HG03354 (cell line): ENCODE results near the gene ACTRT2.

Experiments
- ATAC-seq: cut with Tn5 transposase; IDR thresholded peaks from one replicate; pipeline ENCODE4 v1.9.1; 2021; ENCODE audit warnings: mild to moderate bottlenecking; ENCODE audit not compliant: unreplicated experiment, poor library complexity, severe bottlenecking

ACTRT2 gene

GRCh38 chr1:3021233-3021671, at the start of gene ACTRT2:
Gene ACTRT2 (plus strand): TSS chr1:3021467. CDS start chr1:3021687, 220 bp downstream.
- no peak for ATAC-seq

GRCh38 chr1:2971609-2972008, 49.7 kb upstream of the ACTRT2 start:
- no peak for ATAC-seq

DNA sequence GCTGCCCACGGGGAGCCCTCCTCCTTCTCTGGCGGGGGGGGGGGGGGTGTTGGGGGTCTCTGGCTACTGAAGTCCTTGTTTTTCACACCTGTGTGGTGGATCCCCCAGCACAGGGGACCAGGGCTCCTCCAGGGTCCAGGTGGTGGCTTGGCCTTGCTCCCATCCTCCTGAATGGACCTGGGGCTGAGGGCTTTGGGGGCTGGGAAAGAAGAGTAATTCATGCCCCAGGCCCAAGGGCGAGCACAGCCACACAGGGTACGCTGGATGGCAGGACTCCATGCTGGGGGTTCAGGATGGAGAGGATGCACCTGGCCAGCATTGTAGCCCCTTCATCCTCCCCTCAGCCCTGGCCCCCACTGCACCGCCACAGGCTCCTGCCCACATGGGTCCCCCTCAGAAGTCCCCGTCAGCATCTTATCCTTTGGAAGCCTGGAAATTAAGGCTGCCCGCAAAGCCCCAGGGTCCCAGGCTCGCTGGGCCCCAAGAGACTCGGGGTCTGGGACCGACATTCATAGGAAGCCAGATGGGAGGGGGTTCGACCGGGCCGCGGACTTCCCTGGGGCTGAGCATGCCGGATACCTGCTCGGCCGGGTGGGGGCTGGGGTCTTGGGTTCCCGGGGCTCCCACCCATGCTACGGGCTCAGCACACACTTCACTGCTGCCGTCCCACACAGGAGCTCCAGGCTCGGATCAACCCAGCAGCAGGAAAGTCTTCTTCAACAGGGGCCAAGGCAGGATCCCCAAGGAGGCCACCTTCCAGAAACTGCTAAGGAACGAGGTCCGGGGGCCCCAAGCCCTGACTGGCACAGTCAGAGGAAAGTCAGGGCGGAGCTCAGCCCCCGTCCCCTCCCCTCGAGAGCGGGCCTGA, 49.0 kb upstream of the ACTRT2 start:
- no peak for ATAC-seq

DNA sequence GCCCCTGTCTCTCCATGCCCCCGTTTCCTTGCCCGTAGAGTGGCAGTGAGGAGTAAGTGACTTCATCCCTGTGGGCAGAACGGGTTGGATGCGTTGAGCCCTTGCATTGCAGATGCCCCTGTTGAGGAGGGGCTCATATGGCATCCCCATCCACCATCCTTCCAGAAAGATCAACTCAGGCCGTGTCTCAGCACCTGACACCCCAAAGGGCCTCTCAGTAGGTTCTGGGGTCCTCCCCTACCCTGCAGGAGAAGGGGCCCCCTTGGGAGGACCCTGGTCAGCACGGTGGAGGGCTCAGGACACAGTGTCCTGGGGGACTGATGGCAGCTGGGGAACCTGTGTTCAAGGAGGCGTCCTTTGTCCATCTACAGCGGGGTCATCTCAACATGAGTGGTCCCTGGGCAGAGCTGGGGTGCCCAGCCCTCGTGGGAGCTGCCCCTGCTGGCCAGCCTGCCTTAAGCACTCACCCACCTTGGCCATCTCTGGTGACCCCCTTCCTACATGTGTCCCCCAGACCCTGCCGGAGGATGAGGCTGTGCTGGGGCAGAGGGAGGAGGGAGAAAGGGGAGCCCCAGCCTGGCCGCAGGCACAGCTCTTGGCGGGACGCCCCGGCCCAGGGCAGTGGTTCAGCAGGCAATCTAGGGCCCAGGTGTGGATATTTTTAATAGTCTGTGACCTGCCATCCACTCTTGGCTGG, 48.2 kb upstream of the ACTRT2 start:
- no peak for ATAC-seq

DNA sequence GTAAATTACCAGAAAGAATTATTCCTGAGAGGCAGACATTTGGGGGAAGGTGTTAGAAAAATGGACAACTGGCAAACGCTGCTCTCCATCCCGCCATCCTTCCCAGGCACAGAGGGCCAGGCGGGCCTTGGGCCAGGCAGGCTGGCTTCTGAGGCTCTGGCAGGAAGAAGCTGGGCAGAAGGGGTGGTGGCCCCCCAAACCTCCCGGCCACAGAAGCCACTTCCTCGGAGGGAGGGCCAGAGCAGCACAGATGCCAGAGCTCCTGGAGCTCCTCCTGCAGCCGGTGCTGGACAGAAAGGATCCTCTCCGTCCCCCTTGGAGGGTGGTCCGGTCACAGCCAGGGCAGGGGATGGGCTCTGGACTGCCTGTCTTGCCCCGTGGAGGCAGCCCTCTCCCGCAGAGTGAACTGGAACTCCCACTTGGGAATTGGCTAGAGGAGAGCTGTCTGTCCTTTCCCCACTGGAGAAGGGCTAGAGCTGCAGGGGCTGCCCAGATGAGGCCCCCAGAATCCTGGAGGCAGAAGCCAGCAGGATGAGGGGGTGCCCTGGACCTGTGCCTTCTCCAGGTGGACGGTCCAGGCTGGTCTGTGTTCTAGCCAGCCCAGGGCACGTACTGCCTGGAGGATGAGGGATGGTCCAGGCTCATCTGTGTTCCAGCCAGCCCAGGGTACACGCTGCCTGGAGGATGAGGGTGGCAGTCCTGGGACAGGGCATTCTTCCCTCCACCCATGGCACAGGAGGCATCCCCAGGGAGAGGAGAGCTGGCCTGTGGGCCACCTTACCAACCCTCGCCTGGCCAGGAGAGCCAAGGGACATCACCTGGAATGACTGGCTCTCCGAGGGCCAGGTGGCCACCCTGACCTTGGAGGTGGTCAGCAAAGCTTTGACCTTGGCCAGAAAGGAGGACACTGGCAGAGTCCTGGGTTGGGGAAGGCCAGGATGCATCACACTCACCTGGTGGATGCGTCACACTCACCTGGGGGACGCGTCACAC, 47.4 kb upstream of the ACTRT2 start:
- no peak for ATAC-seq

DNA sequence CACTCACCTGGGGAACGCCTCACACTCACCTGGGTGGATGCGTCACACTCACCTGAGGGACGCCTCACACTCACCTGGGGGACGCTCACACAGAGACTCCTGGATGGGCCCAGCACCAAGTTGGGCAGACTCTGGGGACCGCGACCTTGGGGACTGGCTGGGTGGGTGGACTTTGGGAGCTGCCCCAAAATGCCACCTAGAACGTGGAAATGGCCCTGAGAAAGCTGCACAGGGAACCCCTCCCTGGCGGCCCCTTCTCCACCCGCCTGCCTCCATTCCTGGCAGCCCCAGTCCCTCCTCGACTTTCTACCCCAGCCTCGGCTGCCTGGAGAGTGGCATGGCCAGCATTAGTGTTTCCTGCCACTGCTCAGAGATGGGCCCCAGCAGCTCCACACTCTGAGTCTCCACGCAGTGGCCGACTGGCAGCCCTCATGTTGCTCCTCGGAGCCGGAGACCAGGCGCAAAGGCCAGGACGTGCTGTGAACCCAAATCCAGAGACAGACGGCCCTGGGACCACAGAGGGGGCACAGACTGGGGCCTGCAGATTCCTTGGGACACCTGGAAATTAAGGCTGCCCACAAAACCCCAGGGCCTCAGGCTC, 46.5 kb upstream of the ACTRT2 start:
- no peak for ATAC-seq

DNA sequence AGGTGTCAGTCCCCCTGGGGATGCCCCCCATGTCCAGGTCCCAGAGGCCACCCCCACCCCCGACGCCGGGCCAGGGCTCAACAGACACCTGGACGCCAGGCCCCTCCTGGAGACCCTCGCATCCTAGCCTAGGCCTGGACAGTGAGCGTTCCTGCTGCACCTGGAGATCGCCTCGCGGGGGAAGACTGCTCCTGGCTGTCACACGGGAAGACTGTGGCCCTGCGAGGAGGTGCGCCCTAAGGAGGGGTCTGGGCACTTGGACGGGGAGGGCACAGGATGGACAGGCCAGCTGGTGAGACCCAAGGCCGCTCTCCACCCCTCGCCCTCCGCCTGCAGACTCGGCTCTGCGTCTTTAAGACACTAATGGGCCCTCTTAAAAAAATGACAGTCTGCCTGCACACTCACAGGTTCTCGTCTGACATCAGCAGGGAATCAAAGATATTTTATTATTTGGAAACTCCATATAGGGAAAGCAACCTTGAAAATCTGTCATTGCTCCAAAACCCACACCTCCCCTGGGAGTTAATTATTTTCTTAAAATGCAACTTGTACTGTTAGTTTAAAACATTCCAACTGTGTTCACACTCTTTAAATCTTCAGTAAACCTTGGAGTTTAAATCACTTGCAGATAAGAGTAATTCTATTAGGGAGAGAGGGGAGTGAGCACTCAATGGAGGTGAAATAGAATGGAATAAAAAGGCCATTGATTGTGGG, 45.6 kb upstream of the ACTRT2 start:
- no peak for ATAC-seq

- ATAC-seq: no peak
Observed at GRCh38 chr1:2976180-2976562, 45.1 kb upstream of the ACTRT2 start.

DNA sequence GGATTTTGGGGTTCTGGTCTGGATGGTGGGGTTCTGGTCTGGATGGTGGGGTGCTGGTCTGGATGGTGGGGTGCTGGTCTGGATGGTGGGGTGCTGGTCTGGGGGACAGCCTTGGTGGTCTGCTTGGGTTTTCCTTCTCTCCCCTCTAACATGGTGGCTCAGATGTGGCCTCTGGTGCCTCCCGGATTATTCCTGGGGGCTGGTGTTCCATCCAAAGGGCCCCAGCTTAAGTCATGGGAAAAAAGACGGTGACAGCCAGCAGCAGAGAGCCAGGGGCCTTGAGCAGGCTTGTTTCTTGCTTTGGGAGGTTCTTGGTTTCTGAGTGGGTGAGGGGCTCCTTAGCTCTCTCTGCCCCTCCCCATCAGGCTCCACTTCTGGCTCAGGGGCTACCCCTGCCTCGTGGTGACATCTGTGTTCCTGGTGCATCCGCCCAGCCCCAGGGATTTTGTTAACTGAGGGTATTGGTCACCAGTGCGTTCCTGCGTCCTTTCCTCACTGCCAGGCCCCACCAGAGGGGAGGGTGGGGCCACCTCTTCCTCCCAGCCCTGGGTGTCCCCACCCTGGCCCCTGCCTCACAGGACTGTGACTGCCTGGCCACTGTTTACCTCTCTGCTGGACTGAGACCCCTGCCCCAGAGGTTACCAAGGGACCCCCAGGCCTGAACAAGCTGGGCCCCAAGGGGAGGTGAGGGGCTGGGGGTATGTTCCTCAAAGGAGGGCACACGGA, 43.2 kb upstream of the ACTRT2 start:
- ATAC-seq: no peak

DNA sequence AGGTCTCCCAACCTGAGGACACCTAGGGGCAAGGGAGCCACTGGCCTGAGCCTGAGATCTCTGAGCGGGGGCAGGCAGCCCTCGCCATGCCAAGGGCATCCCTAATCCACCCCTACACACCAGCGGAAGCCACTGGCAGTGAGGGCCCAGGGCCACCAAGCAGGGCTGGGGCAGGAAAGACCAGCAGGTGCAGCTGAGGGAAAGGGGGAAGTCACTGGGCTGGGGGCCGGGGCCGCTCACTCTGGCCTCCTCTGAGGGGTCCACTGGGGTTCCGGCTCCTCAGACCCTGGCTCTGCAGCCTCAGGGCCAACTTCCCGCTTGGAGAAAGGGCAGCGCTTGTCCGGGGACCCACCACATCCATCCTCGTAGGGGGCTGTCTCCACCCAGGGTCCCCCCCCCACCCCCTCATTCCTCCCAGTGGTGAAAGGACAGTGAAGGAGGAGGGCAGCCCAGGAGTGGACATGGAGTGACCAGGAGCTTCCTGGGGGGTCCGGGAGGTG, 42.5 kb upstream of the ACTRT2 start:
- ATAC-seq: no peak

- no peak for ATAC-seq
Observed at GRCh38 chr1:2979191-2980072, 41.8 kb upstream of the ACTRT2 start.

- ATAC-seq: no peak
Observed at GRCh38 chr1:2980073-2980791, 41.0 kb upstream of the ACTRT2 start.

DNA sequence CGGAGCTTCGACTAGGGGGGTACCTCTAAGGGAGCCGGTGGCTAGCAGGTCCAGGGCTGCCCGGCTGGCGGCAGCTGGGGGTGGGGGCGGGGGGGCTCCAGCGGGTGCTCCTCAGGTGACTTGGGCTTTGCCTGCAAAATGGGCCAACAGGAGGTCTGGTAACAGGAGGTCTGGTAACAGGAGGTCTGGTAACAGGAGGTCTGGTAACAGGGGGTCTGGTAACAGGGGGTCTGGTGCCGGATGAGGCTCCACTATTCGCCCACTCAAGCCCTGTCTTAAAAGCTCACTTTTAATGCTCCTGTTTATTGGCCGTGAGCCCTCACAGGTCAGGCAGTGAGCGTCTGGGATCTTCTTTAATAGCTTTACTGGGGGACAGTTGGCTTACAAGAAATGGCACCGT, 40.4 kb upstream of the ACTRT2 start:
- ATAC-seq: no peak

GRCh38 chr1:2981388-2981787, 39.9 kb upstream of the ACTRT2 start:
- ATAC-seq: no peak

DNA sequence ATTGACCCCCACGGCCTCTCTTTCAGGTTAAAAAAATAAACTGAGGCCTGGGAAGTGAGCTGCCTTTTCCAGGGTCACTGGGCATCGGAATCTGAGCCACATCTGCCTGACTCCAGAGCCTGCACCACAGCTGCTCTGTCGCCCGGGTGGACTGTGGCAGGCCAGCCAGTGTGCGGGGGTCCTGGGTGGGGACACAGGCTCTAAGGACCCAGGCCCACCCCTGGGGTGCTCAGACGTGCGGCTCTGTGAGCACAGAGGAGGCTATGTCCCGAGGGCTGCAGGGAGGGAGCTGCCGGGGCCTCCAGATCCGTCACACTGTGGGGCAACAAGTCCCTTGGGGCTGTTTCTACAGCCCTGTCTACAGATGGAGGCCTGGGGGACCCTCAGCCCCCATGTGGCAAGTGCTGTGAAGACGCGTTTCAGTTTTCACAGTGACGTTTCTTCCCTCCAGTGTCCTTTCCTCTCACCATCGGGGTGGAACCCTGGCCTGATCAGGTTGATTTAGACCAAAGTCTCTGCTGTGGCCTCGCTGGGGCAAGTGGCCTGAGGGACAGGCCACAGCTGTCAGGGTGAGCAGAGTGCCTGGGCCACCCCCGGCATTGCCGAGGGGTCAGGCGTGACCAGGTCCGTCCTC, 39.2 kb upstream of the ACTRT2 start:
- ATAC-seq: no peak

GRCh38 chr1:2982615-2983318, 38.5 kb upstream of the ACTRT2 start:
- ATAC-seq: no peak
